Measurements from ENCODE around the gene TOM1. TPM values are rescaled to one million over a fixed set of nuclear protein-coding genes. Genes with fewer than 3 reads are reported as not detected.
"Not testable (repeated sequence)": the region's sequence is repeated elsewhere in the genome, so short reads cannot be mapped to it uniquely, and the experiment has no call there.

Gene TOM1
- polyA plus RNA-seq, 3 donors = 39.4 to 42.9 (median 40.7) TPM

GRCh38 chr22:35379146-35379993, 79.7 kb downstream of the TOM1 start:
- DNase-seq (ENCODE audit: extremely low read depth in 1 of 11, low read depth in 9 of 11, low spot score in 4 of 11) = no peak

- DNase-seq (ENCODE audit: extremely low read depth in 1 of 11, low read depth in 9 of 11, low spot score in 4 of 11) = no peak
Measured at GRCh38 chr22:35380013-35380412, 80.3 kb downstream of the TOM1 start.

GRCh38 chr22:35380537-35381423, 81.1 kb downstream of the TOM1 start, which contains the start of gene HMOX1:
HMOX1 (plus strand) TSS chr22:35381096; CDS start chr22:35381174, 78 bp downstream.
- DNase-seq (ENCODE audit: extremely low read depth in 1 of 11, low read depth in 9 of 11, low spot score in 4 of 11) = peak in 7 of 11 donors; percentile 61 to 78 (median 67)

- DNase-seq (ENCODE audit: extremely low read depth in 1 of 11, low read depth in 9 of 11, low spot score in 4 of 11) = no peak
Measured at GRCh38 chr22:35381424-35382009, 81.8 kb downstream of the TOM1 start.

- no peak for DNase-seq (ENCODE audit: extremely low read depth in 1 of 11, low read depth in 9 of 11, low spot score in 4 of 11)
Measured at GRCh38 chr22:35383679-35384071, 84.0 kb downstream of the TOM1 start.

GRCh38 chr22:35384527-35384926, 84.8 kb downstream of the TOM1 start:
- no peak for DNase-seq (ENCODE audit: extremely low read depth in 1 of 11, low read depth in 9 of 11, low spot score in 4 of 11)

GRCh38 chr22:35384975-35385588, 85.4 kb downstream of the TOM1 start:
- DNase-seq (ENCODE audit: extremely low read depth in 1 of 11, low read depth in 9 of 11, low spot score in 4 of 11) = no peak

- DNase-seq (ENCODE audit: extremely low read depth in 1 of 11, low read depth in 9 of 11, low spot score in 4 of 11) = no peak
Measured at GRCh38 chr22:35386670-35387288, 87.1 kb downstream of the TOM1 start.

GRCh38 chr22:35390933-35391332, 91.2 kb downstream of the TOM1 start:
- no peak for DNase-seq (ENCODE audit: extremely low read depth in 1 of 11, low read depth in 9 of 11, low spot score in 4 of 11)

GRCh38 chr22:35392357-35392756, 92.7 kb downstream of the TOM1 start:
- DNase-seq (ENCODE audit: extremely low read depth in 1 of 11, low read depth in 9 of 11, low spot score in 4 of 11) = no peak

- DNase-seq (ENCODE audit: extremely low read depth in 1 of 11, low read depth in 9 of 11, low spot score in 4 of 11) = no peak
Measured at GRCh38 chr22:35393116-35394010, 93.7 kb downstream of the TOM1 start.

- no peak for DNase-seq (ENCODE audit: extremely low read depth in 1 of 11, low read depth in 9 of 11, low spot score in 4 of 11)
Measured at GRCh38 chr22:35394011-35394312, 94.3 kb downstream of the TOM1 start.

GRCh38 chr22:35394810-35395563, 95.3 kb downstream of the TOM1 start:
- no peak for DNase-seq (ENCODE audit: extremely low read depth in 1 of 11, low read depth in 9 of 11, low spot score in 4 of 11)

GRCh38 chr22:35396622-35397021, 96.9 kb downstream of the TOM1 start:
- not testable (repeated sequence) for DNase-seq (ENCODE audit: extremely low read depth in 1 of 11, low read depth in 9 of 11, low spot score in 4 of 11)

- peak in 9 of 11 donors; percentile 38 to 82 (median 72) for DNase-seq (ENCODE audit: extremely low read depth in 1 of 11, low read depth in 9 of 11, low spot score in 4 of 11)
Measured at GRCh38 chr22:35397095-35397904, 97.6 kb downstream of the TOM1 start.
